ENCODE data around the gene SMYD3.
"Not testable (repeated sequence)": the region's sequence is repeated elsewhere in the genome, so short reads cannot be mapped to it uniquely, and the experiment has no call there.

The SMYD3 gene

GRCh38 chr1:245750261-245750660 lies 756.8 kb downstream of the SMYD3 start:
- DNase-seq = no peak
- no peak for TF ChIP-seq POLR2A (IDR thresholded peaks at IDR 0.05; ENCODE audit: low read length)
- no peak for TF ChIP-seq GATA1 (IDR thresholded peaks at IDR 0.05; ENCODE audit: low read depth, low read length)

- DNase-seq = no peak
- TF ChIP-seq GATA1 (IDR thresholded peaks at IDR 0.05; ENCODE audit: low read depth, low read length) = no peak
- TF ChIP-seq POLR2A (IDR thresholded peaks at IDR 0.05; ENCODE audit: low read length) = no peak
Observed at GRCh38 chr1:245749053-245749452, 758.0 kb downstream of the SMYD3 start.

- no peak for DNase-seq
- no peak for TF ChIP-seq POLR2A (IDR thresholded peaks at IDR 0.05; ENCODE audit: low read length)
- TF ChIP-seq GATA1 (IDR thresholded peaks at IDR 0.05; ENCODE audit: low read depth, low read length) = no peak
Observed at GRCh38 chr1:245748646-245749045, 758.4 kb downstream of the SMYD3 start.

- TF ChIP-seq GATA1 (IDR thresholded peaks at IDR 0.05; ENCODE audit: low read depth, low read length) (no peak), POLR2A (IDR thresholded peaks at IDR 0.05; ENCODE audit: low read length) (no peak)
Observed at GRCh38 chr1:245748240-245748639, 758.8 kb downstream of the SMYD3 start.

GRCh38 chr1:245742896-245743295 lies 764.2 kb downstream of the SMYD3 start:
- TF ChIP-seq GATA1 (IDR thresholded peaks at IDR 0.05; ENCODE audit: low read depth, low read length) = no peak
- DNase-seq = no peak

More at GRCh38 chr1:245748240-245748639, 758.8 kb downstream of the SMYD3 start:
- no peak for DNase-seq

GRCh38 chr1:245740336-245740735 lies 766.7 kb downstream of the SMYD3 start:
- not testable (repeated sequence) for DNase-seq

GRCh38 chr1:245730801-245731200 lies 776.3 kb downstream of the SMYD3 start:
- no peak for DNase-seq
- no peak for TF ChIP-seq GATA1 (IDR thresholded peaks at IDR 0.05; ENCODE audit: low read depth, low read length)
- no peak for TF ChIP-seq POLR2A (IDR thresholded peaks at IDR 0.05; ENCODE audit: low read length)

GRCh38 chr1:245728035-245728434 lies 779.0 kb downstream of the SMYD3 start:
- not testable (repeated sequence) for DNase-seq

GRCh38 chr1:245721488-245721887 lies 785.6 kb downstream of the SMYD3 start:
- no peak for DNase-seq
- TF ChIP-seq POLR2A (IDR thresholded peaks at IDR 0.05; ENCODE audit: low read length) (no peak), GATA1 (IDR thresholded peaks at IDR 0.05; ENCODE audit: low read depth, low read length) (no peak)

GRCh38 chr1:245718951-245719350 lies 788.1 kb downstream of the SMYD3 start:
- no peak for DNase-seq
- TF ChIP-seq POLR2A (IDR thresholded peaks at IDR 0.05; ENCODE audit: low read length) = no peak
- TF ChIP-seq GATA1 (IDR thresholded peaks at IDR 0.05; ENCODE audit: low read depth, low read length) = no peak

GRCh38 chr1:245718123-245718522 lies 789.0 kb downstream of the SMYD3 start:
- TF ChIP-seq POLR2A (IDR thresholded peaks at IDR 0.05; ENCODE audit: low read length) = no peak
- no peak for DNase-seq

GRCh38 chr1:245717611-245718010 lies 789.5 kb downstream of the SMYD3 start:
- no peak for DNase-seq
- TF ChIP-seq GATA1 (IDR thresholded peaks at IDR 0.05; ENCODE audit: low read depth, low read length) = no peak
- no peak for TF ChIP-seq POLR2A (IDR thresholded peaks at IDR 0.05; ENCODE audit: low read length)

- TF ChIP-seq GATA1 (IDR thresholded peaks at IDR 0.05; ENCODE audit: low read depth, low read length) (no peak), POLR2A (IDR thresholded peaks at IDR 0.05; ENCODE audit: low read length) (no peak)
- no peak for DNase-seq
Observed at GRCh38 chr1:245716561-245716960, 790.5 kb downstream of the SMYD3 start.

GRCh38 chr1:245715970-245716369 lies 791.1 kb downstream of the SMYD3 start:
- no peak for TF ChIP-seq GATA1 (IDR thresholded peaks at IDR 0.05; ENCODE audit: low read depth, low read length)
- TF ChIP-seq POLR2A (IDR thresholded peaks at IDR 0.05; ENCODE audit: low read length) = no peak
- no peak for DNase-seq

GRCh38 chr1:245715291-245715701 lies 791.8 kb downstream of the SMYD3 start:
- TF ChIP-seq GATA1 (IDR thresholded peaks at IDR 0.05; ENCODE audit: low read depth, low read length) = no peak
- no peak for TF ChIP-seq POLR2A (IDR thresholded peaks at IDR 0.05; ENCODE audit: low read length)
- no peak for DNase-seq

- not testable (repeated sequence) for DNase-seq
Observed at GRCh38 chr1:245714027-245714426, 793.1 kb downstream of the SMYD3 start.
